Upper lobe of left lung (tissue), 6 donors: ENCODE results near the gene CAPN12. TPM values are rescaled to one million over a fixed set of nuclear protein-coding genes. Genes with fewer than 3 reads are reported as not detected.
"Not testable (repeated sequence)": the region's sequence is repeated elsewhere in the genome, so short reads cannot be mapped to it uniquely, and the experiment has no call there.

Source experiments
- ATAC-seq, 2 donors: fragments of 200-7000 bp; cut with Tn5 transposase; one replicate each; pipeline ENCODE4 v1.9.1; 2022; ENCODE audit warnings: mild to moderate bottlenecking in 2 of 2, moderate library complexity in 2 of 2; ENCODE audit not compliant: low FRiP score in 2 of 2
- DNase-seq, 2 donors: peaks; one replicate each; pipeline ENCODE4 v3.0.0-alpha.2; 2019 to 2020
- H3K27ac ChIP-seq, 4 donors: fragments of 200-600 bp; sonication (generic); one replicate each; pipeline ENCODE4 v1.5.1; 2016 to 2019
- H3K27me3 ChIP-seq, 4 donors: fragments of 200-600 bp; sonication (generic); one replicate each; pipeline ENCODE4 v1.5.1; 2017 to 2019
- H3K36me3 ChIP-seq, 4 donors: fragments of 200-600 bp; sonication (generic); one replicate each; pipeline ENCODE4 v1.5.1; 2016 to 2019
- H3K4me1 ChIP-seq, 4 donors: fragments of 200-600 bp; sonication (generic); one replicate each; pipeline ENCODE4 v1.5.1; 2018 to 2019
- H3K4me3 ChIP-seq, 4 donors: fragments of 200-600 bp; sonication (generic); one replicate each; pipeline ENCODE4 v1.5.1; 2017 to 2019; ENCODE audit warnings: mild to moderate bottlenecking in 2 of 4, moderate library complexity in 1 of 4
- H3K9me3 ChIP-seq, 4 donors: fragments of 200-600 bp; sonication (generic); one replicate each; pipeline ENCODE4 v1.5.1; 2018 to 2019
- CTCF ChIP-seq, 6 experiments: fragments of 450-650 bp in 4 of 6; fragments of 200-600 bp in 2 of 6; sonication (generic) in 2 of 6; IDR thresholded peaks; one replicate each; pipeline ENCODE4 v1.5.1; 2016 to 2019; ENCODE audit warnings: antibody characterized with exemption in 6 of 6
- EP300 ChIP-seq, 4 donors: sonication (generic); formaldehyde crosslinking; IDR thresholded peaks; one replicate each; pipeline ENCODE4 v1.5.1; 2017; ENCODE audit warnings: antibody characterized with exemption in 4 of 4, control low read depth in 2 of 4
- POLR2A ChIP-seq, 4 donors: fragments of 450-650 bp; IDR thresholded peaks; one replicate each; pipeline ENCODE4 v1.5.1; 2016 to 2017; ENCODE audit warnings: antibody characterized with exemption in 4 of 4, mild to moderate bottlenecking in 2 of 4
- POLR2AphosphoS5 ChIP-seq, 2 donors: sonication (generic); formaldehyde crosslinking; IDR thresholded peaks; one replicate each; pipeline ENCODE4 v1.5.1; 2017; ENCODE audit warnings: antibody characterized with exemption in 2 of 2
- WGBS, 2 donors: methylation state at CpG; one replicate each; pipeline ENCODE4 v1.1.5; 2017 to 2018; 5-methylcytosine and 5-hydroxymethylcytosine counted together
- total RNA-seq, 6 donors: library from RNA; depleted of rRNA in 4 of 6; stranded (reverse); fragments of >200 nt in 4 of 6; gene quantifications; one replicate each; pipeline versions ENCODE4 v1.1.0 to v1.2.1, GENCODE V29; 2016 to 2021
- donor health status: DM: no; HTN: no; CAD: no; lungs with moderate emphysema.
- donor health status: DM: no; HTN: yes; CAD: no; lungs with severe emphysema.

CAPN12 gene
- total RNA-seq, 6 donors from 2014 or later = 5.2 to 93.2 (median 11.1) TPM

GRCh38 chr19:38773469-38774177, 29.3 kb upstream of the CAPN12 start, which contains the start of gene LGALS7:
LGALS7 (minus strand) TSS chr19:38773517; CDS start chr19:38773492, 25 bp downstream.
- WGBS, 2 donors = 76 to 87% methylated on average over 5 of the region's 14 CpGs
- Histone ChIP-seq H3K4me1 (peaks cover 4 to 11% (median 9%) of the 10 kb centered on the region in 4 donors), H3K9me3 (no peaks in the 10 kb centered on the region), H3K36me3 (no peaks in the 10 kb centered on the region), H3K27me3 (no peaks in the 10 kb centered on the region), H3K27ac (no peak within 1 kb of the TSS), H3K4me3 (no peak within 1 kb of the TSS)
- DNase-seq (peak in 1 of 2 donors; percentile 52), ATAC-seq (no peak)
- TF ChIP-seq POLR2AphosphoS5 (IDR thresholded peaks at IDR 0.05) = no peak
- no peak for TF ChIP-seq EP300 (IDR thresholded peaks at IDR 0.05)
- TF ChIP-seq CTCF (IDR thresholded peaks at IDR 0.05) = no peak
- TF ChIP-seq POLR2A (IDR thresholded peaks at IDR 0.05) = no peak

GRCh38 chr19:38771569-38771968, 27.3 kb upstream of the CAPN12 start:
- H3K4me1 ChIP-seq = peaks cover 4 to 11% (median 9%) of the 10 kb centered on the region in 4 donors
- not testable (repeated sequence) for ATAC-seq, H3K27me3 ChIP-seq, H3K4me3 ChIP-seq, H3K9me3 ChIP-seq, H3K36me3 ChIP-seq, DNase-seq, H3K27ac ChIP-seq
- WGBS, 2 donors = no CpG with 5 or more reads among the region's 30 CpGs

- Histone ChIP-seq H3K4me1 (peaks cover 4 to 11% (median 9%) of the 10 kb centered on the region in 4 donors), H3K4me3 (peak overlapping the region in 1 of 4 donors; percentile 21)
- not testable (repeated sequence) for DNase-seq, H3K9me3 ChIP-seq, H3K27me3 ChIP-seq, H3K27ac ChIP-seq, H3K36me3 ChIP-seq
- WGBS, 2 donors = 67 to 73% methylated on average over 1 of the region's 22 CpGs
- peak; percentile 87 to 96 for ATAC-seq
Measured at GRCh38 chr19:38770949-38771275, 26.6 kb upstream of the CAPN12 start.

GRCh38 chr19:38770228-38770948, 26.1 kb upstream of the CAPN12 start:
- DNase-seq, H3K27me3 ChIP-seq, H3K36me3 ChIP-seq, H3K9me3 ChIP-seq: not testable (repeated sequence)
- no CpG with 5 or more reads among the region's 58 CpGs for WGBS, 2 donors
- H3K4me3 ChIP-seq = peak overlapping the region in 3 of 4 donors; percentile 38 to 51 (median 45)
- H3K4me1 ChIP-seq = peaks cover 4 to 11% (median 9%) of the 10 kb centered on the region in 4 donors
- peak; percentile 1 to 57 for ATAC-seq
- H3K27ac ChIP-seq = peak overlapping the region in 3 of 4 donors; percentile 54 to 78 (median 68)

GRCh38 chr19:38769635-38770211, 25.4 kb upstream of the CAPN12 start:
- WGBS, 2 donors = 21 to 83% methylated on average over 3 to 17 of the region's 42 CpGs
- Histone ChIP-seq H3K27ac (peak overlapping the region; percentile 54 to 79 (median 73)), H3K9me3 (no peaks in the 10 kb centered on the region), H3K36me3 (no peaks in the 10 kb centered on the region), H3K4me3 (peak overlapping the region in 3 of 4 donors; percentile 38 to 51 (median 45)), H3K27me3 (no peaks in the 10 kb centered on the region), H3K4me1 (peaks cover 4 to 11% (median 9%) of the 10 kb centered on the region in 4 donors)
- TF ChIP-seq POLR2AphosphoS5 (IDR thresholded peaks at IDR 0.05) (peak; percentile 79 to 88), CTCF (IDR thresholded peaks at IDR 0.05) (peak; percentile 79 to 99 (median 98)), POLR2A (IDR thresholded peaks at IDR 0.05) (peak in 1 of 4 donors; percentile 53), EP300 (IDR thresholded peaks at IDR 0.05) (peak in 2 of 4 donors; percentile 79 to 84)
- peak; percentile 94 for ATAC-seq
- DNase-seq = peak; percentile 94 to 99

- DNase-seq = no peak
- Histone ChIP-seq H3K27ac (no peak overlapping the region), H3K27me3 (no peaks in the 10 kb centered on the region), H3K9me3 (no peaks in the 10 kb centered on the region), H3K4me1 (peaks cover 4 to 11% (median 9%) of the 10 kb centered on the region in 4 donors), H3K36me3 (no peaks in the 10 kb centered on the region), H3K4me3 (no peak overlapping the region)
- 87 to 94% methylated on average over 10 of the region's 10 CpGs for WGBS, 2 donors
- TF ChIP-seq CTCF (IDR thresholded peaks at IDR 0.05) (no peak), POLR2AphosphoS5 (IDR thresholded peaks at IDR 0.05) (no peak), POLR2A (IDR thresholded peaks at IDR 0.05) (no peak), EP300 (IDR thresholded peaks at IDR 0.05) (no peak)
- no peak for ATAC-seq
Measured at GRCh38 chr19:38766276-38767047, 22.2 kb upstream of the CAPN12 start.
